ENCODE results near the gene SPINK5.

The SPINK5 gene

GRCh38 chr5:148177207-148177606 is 113.4 kb downstream of the SPINK5 start:
- in situ Hi-C loops (cut with MboI; ENCODE audit: low sequenced_read_pairs, unreplicated experiment), result loop anchor here (25.0 kb wide), 3 partner anchors 285 to 860 kb away; no protein-coding TSS in a partner anchor
- no peak for DNase-seq (ENCODE audit: low spot score)
- TF ChIP-seq CTCF (IDR thresholded peaks at IDR 0.05; ENCODE audit: borderline replicate concordance, control extremely low read depth, extremely low read depth, insufficient read depth, missing control alignments), result no peak

GRCh38 chr5:148179234-148179824 is 115.5 kb downstream of the SPINK5 start:
- in situ Hi-C loops (cut with MboI; ENCODE audit: low sequenced_read_pairs, unreplicated experiment), result loop anchor here (25.0 kb wide), 3 partner anchors 283 to 858 kb away; no protein-coding TSS in a partner anchor
- peak; percentile 59 for TF ChIP-seq CTCF (IDR thresholded peaks at IDR 0.05; ENCODE audit: borderline replicate concordance, control extremely low read depth, extremely low read depth, insufficient read depth, missing control alignments)

GRCh38 chr5:148186248-148187003 is 122.6 kb downstream of the SPINK5 start:
- TF ChIP-seq CTCF (IDR thresholded peaks at IDR 0.05; ENCODE audit: borderline replicate concordance, control extremely low read depth, extremely low read depth, insufficient read depth, missing control alignments), result no peak
- in situ Hi-C loops (cut with MboI; ENCODE audit: low sequenced_read_pairs, unreplicated experiment), result loop anchor here (25.0 kb wide), 3 partner anchors 276 to 851 kb away; no protein-coding TSS in a partner anchor
- DNase-seq (ENCODE audit: low spot score), result no peak

More at GRCh38 chr5:148179234-148179824, 115.5 kb downstream of the SPINK5 start:
- no peak for DNase-seq (ENCODE audit: low spot score)

Measured in GM13976 (cell line).